Fibroblast of skin of abdomen (primary cell): ENCODE data around the gene ALDH9A1.

Experiments
- DNase-seq: peaks from one replicate; pipeline ENCODE4 v3.0.0-alpha.2; 2013

Gene ALDH9A1

DNA sequence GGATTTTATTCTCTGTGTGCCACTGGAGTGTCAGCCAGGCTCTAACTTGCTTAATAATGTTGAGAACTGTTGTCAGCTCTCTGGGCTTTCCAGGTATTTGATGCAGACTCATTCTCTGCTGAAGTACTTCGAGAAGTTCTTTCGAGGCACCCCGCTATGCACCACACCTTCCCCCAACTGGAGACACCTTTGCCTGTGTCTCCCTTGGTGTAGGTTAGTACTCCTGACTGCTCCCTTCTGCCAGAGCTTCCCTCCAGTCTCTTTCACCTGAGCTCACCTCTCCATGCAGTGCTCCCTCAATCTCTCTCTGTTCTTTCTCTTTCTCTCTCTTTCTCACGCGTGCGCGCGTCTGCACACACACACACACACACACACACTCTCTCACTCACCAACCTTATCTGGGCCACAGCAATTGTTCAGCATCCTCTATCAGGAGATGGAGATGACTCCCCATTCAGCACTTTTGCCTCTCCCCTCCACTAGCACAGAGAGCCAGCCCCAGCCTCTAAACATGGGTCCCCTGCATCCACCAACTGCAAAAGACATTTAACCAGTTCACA lies 81.3 kb downstream of the ALDH9A1 start:
- DNase-seq = no peak

DNA sequence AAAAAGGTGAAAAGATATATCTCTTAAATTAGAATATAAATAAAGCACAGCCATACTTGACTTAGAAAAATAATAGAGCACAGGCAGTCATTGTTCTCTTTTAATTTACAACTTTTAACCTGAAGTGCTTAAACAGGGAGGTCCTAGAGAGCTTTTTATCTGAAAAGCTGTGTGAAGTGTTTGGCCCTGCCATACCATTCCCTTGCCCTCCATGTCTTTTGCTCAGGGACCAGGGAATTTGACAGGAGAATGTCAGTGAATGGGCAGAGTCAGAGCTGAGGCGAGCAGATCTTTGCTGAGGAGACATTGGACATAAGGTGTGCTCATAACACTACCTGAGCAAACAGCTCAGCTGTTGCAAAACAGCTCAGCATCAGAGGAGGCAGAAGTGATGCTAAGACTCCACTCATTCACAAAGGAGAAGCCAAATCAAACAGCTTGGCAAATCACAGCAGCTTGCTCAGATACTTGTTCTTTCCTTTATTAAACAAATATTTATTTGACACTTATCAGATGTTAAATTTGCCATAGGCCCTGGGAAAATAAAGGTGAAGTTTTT lies 82.2 kb downstream of the ALDH9A1 start:
- DNase-seq = no peak
